DND-41 (cell line): Measurements from ENCODE around the gene ID1.
"Not testable (repeated sequence)": the region's sequence is repeated elsewhere in the genome, so short reads cannot be mapped to it uniquely, and the experiment has no call there.

Experiments used
- ATAC-seq: fragments of 200-7000 bp; cut with Tn5 transposase; 3 replicates; pipeline ENCODE4 v1.9.1; 2021; ENCODE audit warnings: low read depth; ENCODE audit not compliant: insufficient read depth
- DNase-seq: peaks from one replicate; pipeline ENCODE4 v3.0.0-alpha.2; 2020
- H2AFZ ChIP-seq: 2 replicates; pipeline ENCODE4 v1.6.0; 2012; ENCODE audit warnings: low read depth, low read length
- H3K27ac ChIP-seq: 2 replicates; pipeline ENCODE4 v1.5.1; 2012; ENCODE audit warnings: low read length, inconsistent platforms
- H3K27me3 ChIP-seq: fragments of 200-600 bp; sonication (generic); 2 replicates; pipeline ENCODE4 v1.6.0; 2012; ENCODE audit warnings: low read length, mild to moderate bottlenecking, inconsistent platforms; ENCODE audit not compliant: insufficient read depth, poor library complexity
- H3K36me3 ChIP-seq: 2 replicates; pipeline ENCODE4 v1.5.1; 2012; ENCODE audit warnings: low read length, inconsistent platforms; ENCODE audit not compliant: insufficient read depth
- H3K4me1 ChIP-seq: 2 replicates; pipeline ENCODE4 v1.5.1; 2012; ENCODE audit warnings: mild to moderate bottlenecking, low read length; ENCODE audit not compliant: insufficient read depth
- H3K4me2 ChIP-seq: 2 replicates; pipeline ENCODE4 v1.6.0; 2012; ENCODE audit warnings: mild to moderate bottlenecking, moderate library complexity, low read length, inconsistent platforms; ENCODE audit not compliant: insufficient read depth
- H3K4me3 ChIP-seq, 2 experiments: fragments of 200-600 bp in 1 of 2; shearing (Covaris generic) in 1 of 2; 2 replicates each; pipeline ENCODE4 v1.5.1; 2012 to 2016; ENCODE audit warnings: inconsistent platforms in 2 of 2, low read length in 2 of 2, mild to moderate bottlenecking in 2 of 2, low read depth in 1 of 2, moderate library complexity in 1 of 2
- H3K79me2 ChIP-seq: 2 replicates; pipeline ENCODE4 v1.6.0; 2012; ENCODE audit warnings: low read length, inconsistent platforms; ENCODE audit not compliant: insufficient read depth
- H3K9ac ChIP-seq: 2 replicates; pipeline ENCODE4 v1.6.0; 2012; ENCODE audit warnings: low read depth, mild to moderate bottlenecking, inconsistent platforms, low read length, moderate library complexity
- H3K9me3 ChIP-seq: 2 replicates; pipeline ENCODE4 v1.5.1; 2012; ENCODE audit warnings: low read length, moderate library complexity, mild to moderate bottlenecking, inconsistent platforms; ENCODE audit not compliant: insufficient read depth, severe bottlenecking
- H4K20me1 ChIP-seq: 2 replicates; pipeline ENCODE4 v1.6.0; 2012; ENCODE audit warnings: low read length; ENCODE audit not compliant: insufficient read depth
- CTCF ChIP-seq: IDR thresholded peaks from 2 replicates; pipeline ENCODE4 v1.5.1; 2012; ENCODE audit warnings: borderline replicate concordance, low read length, moderate library complexity, mild to moderate bottlenecking; ENCODE audit not compliant: poor library complexity, severe bottlenecking; ENCODE audit errors: extremely low read depth
- EZH2 ChIP-seq: IDR thresholded peaks from 3 replicates; pipeline ENCODE4 v1.6.1; 2012; ENCODE audit warnings: borderline replicate concordance, low read depth, mild to moderate bottlenecking, moderate library complexity, low read length, inconsistent platforms; ENCODE audit not compliant: severe bottlenecking

The ID1 gene

GRCh38 chr20:31642837-31643236, 37.7 kb downstream of the ID1 start:
- H3K4me2 ChIP-seq: 0 out of 2 replicates have a peak overlapping the region, but pooled peaks have one; percentile 9
- TF ChIP-seq CTCF: no peak
- no peak for TF ChIP-seq EZH2
- no peaks in the 10 kb centered on the region for H3K36me3 ChIP-seq
- H4K20me1 ChIP-seq: no peaks in the 10 kb centered on the region
- H3K4me1 ChIP-seq: peaks cover 11% of the 10 kb centered on the region
- ATAC-seq (peak; percentile 74), DNase-seq (peak; percentile 44)
- no peaks in the 10 kb centered on the region for H3K9me3 ChIP-seq
- no peak overlapping the region for H3K4me3 ChIP-seq
- H3K9ac ChIP-seq: no peak overlapping the region
- H3K79me2 ChIP-seq: no peaks in the 10 kb centered on the region
- H3K27me3 ChIP-seq: no peaks in the 10 kb centered on the region
- H2AFZ ChIP-seq: peak overlapping the region; percentile 29
- H3K27ac ChIP-seq: peak overlapping the region; percentile 63

- 0 out of 3 replicates have a peak, but pooled peaks have one; percentile 6 for ATAC-seq
- no peak for TF ChIP-seq CTCF
- TF ChIP-seq EZH2: no peak
- Histone ChIP-seq H3K27me3 (no peaks in the 10 kb centered on the region), H3K9me3 (no peaks in the 10 kb centered on the region), H2AFZ (peak overlapping the region; percentile 29; the same call in 1 of the 2 replicates), H3K4me1 (peaks cover 11% of the 10 kb centered on the region), H3K79me2 (no peaks in the 10 kb centered on the region), H3K4me2 (no peak overlapping the region), H3K9ac (no peak overlapping the region), H3K4me3 (no peak overlapping the region), H3K27ac (peak overlapping the region; percentile 63; the same call in 1 of the 2 replicates), H4K20me1 (no peaks in the 10 kb centered on the region), H3K36me3 (no peaks in the 10 kb centered on the region)
- DNase-seq: no peak
These were observed 38.4 kb downstream of the ID1 start for GRCh38 chr20:31643522-31643921.

- H3K4me2 ChIP-seq: no peak overlapping the region
- no peaks in the 10 kb centered on the region for H3K36me3 ChIP-seq
- ATAC-seq (no peak; the same call in 2 of the 3 replicates), DNase-seq (no peak)
- H3K27ac ChIP-seq: no peak overlapping the region
- no peak overlapping the region for H2AFZ ChIP-seq
- TF ChIP-seq EZH2 (no peak), CTCF (no peak)
- no peaks in the 10 kb centered on the region for H3K79me2 ChIP-seq
- H3K9ac ChIP-seq: no peak overlapping the region
- H3K4me1 ChIP-seq: peaks cover 11% of the 10 kb centered on the region
- H3K9me3 ChIP-seq: no peaks in the 10 kb centered on the region
- H4K20me1 ChIP-seq: no peaks in the 10 kb centered on the region
- no peak overlapping the region for H3K4me3 ChIP-seq
- H3K27me3 ChIP-seq: no peaks in the 10 kb centered on the region
These were observed 39.6 kb downstream of the ID1 start for GRCh38 chr20:31644701-31645100.

- not testable (repeated sequence) for H3K79me2 ChIP-seq, H3K36me3 ChIP-seq, H3K4me2 ChIP-seq, H3K4me1 ChIP-seq, H4K20me1 ChIP-seq, H3K4me3 ChIP-seq, H3K27me3 ChIP-seq, DNase-seq, H3K9ac ChIP-seq, ATAC-seq, H3K27ac ChIP-seq, H2AFZ ChIP-seq, H3K9me3 ChIP-seq
These were observed 43.0 kb downstream of the ID1 start for GRCh38 chr20:31648104-31648503.
